Colonic mucosa (tissue), 4 donors: ENCODE results near the gene CXADR. TPM values are rescaled to one million over a fixed set of nuclear protein-coding genes. Genes with fewer than 3 reads are reported as not detected.

ENCODE experiments used
- DNase-seq: peaks from one replicate; pipeline ENCODE4 v3.0.0-alpha.2; 2020
- H3K27ac ChIP-seq: fragments of 200-600 bp; one replicate; pipeline ENCODE4 v1.8.0; 2021
- H3K27me3 ChIP-seq: fragments of 200-600 bp; one replicate; pipeline ENCODE4 v1.8.0; 2021
- H3K36me3 ChIP-seq: fragments of 200-600 bp; one replicate; pipeline ENCODE4 v1.8.0; 2021
- H3K4me1 ChIP-seq: fragments of 200-600 bp; one replicate; pipeline ENCODE4 v1.8.0; 2021; ENCODE audit warnings: mild to moderate bottlenecking
- H3K4me3 ChIP-seq: fragments of 200-600 bp; one replicate; pipeline ENCODE4 v1.8.0; 2021
- H3K9ac ChIP-seq, 2 donors: one replicate each; pipeline ENCODE4 v1.7.0; 2013; ENCODE audit warnings: control low read depth in 2 of 2, low read depth in 2 of 2, low read length in 2 of 2
- H3K9me3 ChIP-seq: fragments of 200-600 bp; one replicate; pipeline ENCODE4 v1.8.0; 2021
- intact Hi-C: fragments of 100-400 bp; cut with DNase I; formaldehyde crosslinking; loops from one replicate; pipeline ENCODE4 v1.14.1; 2022
- total RNA-seq, 2 donors: library from RNA; stranded (reverse); fragmentation: NEBNext Ultra II Directional in 1 of 2; extraction: Animal tissue kit (Norgen Biotek cat#: 25700) in 1 of 2; gene quantifications; one replicate each; pipeline ENCODE4 v1.2.1, GENCODE V29; 2021
- TF ChIP-seq, protein P1 (sequence below): fragments of 200-600 bp; IDR thresholded peaks from one replicate; pipeline ENCODE4 v1.8.0; 2022; ENCODE audit warnings: antibody characterized with exemption, mild to moderate bottlenecking
- donor health status: healthy.
- donor health status: DM: no; HTN: no; CAD: no.
- donor health status: DM: no; HTN: no; CAD: no.

Gene CXADR
- total RNA-seq, 2 donors from 2014 or later: 41.4 to 93.9 TPM

GRCh38 chr21:17612565-17613241 lies 99.9 kb downstream of the CXADR start, which contains the start of gene BTG3:
Gene BTG3 (minus strand): TSS chr21:17612901. CDS start chr21:17609144, 3,757 bp downstream.
- intact Hi-C loops: no loop called here

DNA sequence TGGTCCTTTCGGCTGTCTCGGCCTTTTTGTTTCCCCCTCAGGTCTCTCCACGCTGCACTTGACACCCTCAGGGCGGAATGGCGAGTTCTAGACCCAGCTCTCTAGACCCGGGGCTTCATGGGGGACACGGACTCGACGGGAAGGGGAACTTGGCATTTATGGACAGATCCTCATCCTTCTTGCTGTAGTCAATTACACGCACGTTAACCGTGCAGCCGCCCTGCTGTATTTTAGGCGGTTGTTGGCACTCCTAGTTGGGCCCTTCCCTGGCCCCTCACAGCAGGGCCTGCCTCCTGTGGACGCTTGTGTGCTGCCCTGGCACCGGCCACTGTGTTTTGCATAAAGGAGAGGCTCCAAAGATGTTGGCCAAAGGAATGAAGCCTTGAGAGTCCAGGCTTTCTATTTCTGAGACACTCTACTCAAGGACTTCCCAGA lies 100.4 kb downstream of the CXADR start:
- peak; percentile 41 for DNase-seq
- intact Hi-C loops: no loop called here
- H3K9ac ChIP-seq: peak overlapping the region; percentile 71 to 95
- H3K27me3 ChIP-seq: no peaks in the 10 kb centered on the region
- peaks cover 1% of the 10 kb centered on the region for H3K4me1 ChIP-seq
- H3K27ac ChIP-seq: peak overlapping the region; percentile 78
- no peaks in the 10 kb centered on the region for H3K9me3 ChIP-seq
- H3K4me3 ChIP-seq: peak overlapping the region; percentile 65
- TF ChIP-seq, protein P1, sequence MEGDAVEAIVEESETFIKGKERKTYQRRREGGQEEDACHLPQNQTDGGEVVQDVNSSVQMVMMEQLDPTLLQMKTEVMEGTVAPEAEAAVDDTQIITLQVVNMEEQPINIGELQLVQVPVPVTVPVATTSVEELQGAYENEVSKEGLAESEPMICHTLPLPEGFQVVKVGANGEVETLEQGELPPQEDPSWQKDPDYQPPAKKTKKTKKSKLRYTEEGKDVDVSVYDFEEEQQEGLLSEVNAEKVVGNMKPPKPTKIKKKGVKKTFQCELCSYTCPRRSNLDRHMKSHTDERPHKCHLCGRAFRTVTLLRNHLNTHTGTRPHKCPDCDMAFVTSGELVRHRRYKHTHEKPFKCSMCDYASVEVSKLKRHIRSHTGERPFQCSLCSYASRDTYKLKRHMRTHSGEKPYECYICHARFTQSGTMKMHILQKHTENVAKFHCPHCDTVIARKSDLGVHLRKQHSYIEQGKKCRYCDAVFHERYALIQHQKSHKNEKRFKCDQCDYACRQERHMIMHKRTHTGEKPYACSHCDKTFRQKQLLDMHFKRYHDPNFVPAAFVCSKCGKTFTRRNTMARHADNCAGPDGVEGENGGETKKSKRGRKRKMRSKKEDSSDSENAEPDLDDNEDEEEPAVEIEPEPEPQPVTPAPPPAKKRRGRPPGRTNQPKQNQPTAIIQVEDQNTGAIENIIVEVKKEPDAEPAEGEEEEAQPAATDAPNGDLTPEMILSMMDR: no peak
- H3K36me3 ChIP-seq: no peaks in the 10 kb centered on the region

More at GRCh38 chr21:17612565-17613241, 99.9 kb downstream of the CXADR start, which contains the start of gene BTG3:
- Histone ChIP-seq H3K9ac (peak within 1 kb of the TSS; percentile 89 to 95), H3K9me3 (no peaks in the 10 kb centered on the region), H3K4me3 (peak within 1 kb of the TSS; percentile 65), H3K27me3 (no peaks in the 10 kb centered on the region), H3K4me1 (peaks cover 5% of the 10 kb centered on the region), H3K36me3 (no peaks in the 10 kb centered on the region), H3K27ac (peak within 1 kb of the TSS; percentile 78)
- TF ChIP-seq, protein P1: no peak
- DNase-seq: peak; percentile 87

DNA sequence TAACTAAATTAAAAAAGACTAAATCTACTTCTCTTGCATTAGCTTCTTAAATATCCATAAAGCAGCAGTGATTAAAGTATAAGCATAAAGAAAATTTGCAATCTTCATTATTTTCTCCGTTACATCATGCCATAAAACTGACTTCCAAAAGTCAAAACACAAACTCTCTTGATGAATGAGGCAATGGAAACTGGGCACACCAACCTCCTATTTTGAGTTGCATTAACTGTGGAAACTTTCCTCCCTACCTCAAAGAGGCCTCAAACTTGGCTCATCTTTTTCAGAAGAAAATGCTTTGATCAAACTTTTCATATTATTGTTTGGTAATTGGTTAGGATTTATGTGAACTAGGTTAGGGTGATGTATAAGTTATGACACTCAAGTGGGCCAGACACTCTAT lies 104.0 kb downstream of the CXADR start:
- no peaks in the 10 kb centered on the region for H3K36me3 ChIP-seq
- H3K9ac ChIP-seq: no peak overlapping the region
- intact Hi-C loops: no loop called here
- no peaks in the 10 kb centered on the region for H3K9me3 ChIP-seq
- H3K27ac ChIP-seq: no peak overlapping the region
- H3K4me1 ChIP-seq: no peaks in the 10 kb centered on the region
- DNase-seq: no peak
- H3K4me3 ChIP-seq: no peak overlapping the region
- no peaks in the 10 kb centered on the region for H3K27me3 ChIP-seq
- TF ChIP-seq, protein P1: no peak

GRCh38 chr21:17622018-17622417 lies 109.2 kb downstream of the CXADR start:
- no peaks in the 10 kb centered on the region for H3K9me3 ChIP-seq
- intact Hi-C loops: no loop called here
- no peaks in the 10 kb centered on the region for H3K27me3 ChIP-seq
- H3K9ac ChIP-seq: no peak overlapping the region
- no peak overlapping the region for H3K27ac ChIP-seq
- no peak for DNase-seq
- TF ChIP-seq, protein P1: no peak
- H3K36me3 ChIP-seq: no peaks in the 10 kb centered on the region
- H3K4me1 ChIP-seq: no peaks in the 10 kb centered on the region
- H3K4me3 ChIP-seq: no peak overlapping the region

GRCh38 chr21:17631195-17631594 lies 118.4 kb downstream of the CXADR start:
- intact Hi-C loops: no loop called here
- no peaks in the 10 kb centered on the region for H3K27me3 ChIP-seq
- H3K4me1 ChIP-seq: no peaks in the 10 kb centered on the region
- no peak overlapping the region for H3K27ac ChIP-seq
- DNase-seq: no peak
- TF ChIP-seq, protein P1: no peak
- no peaks in the 10 kb centered on the region for H3K36me3 ChIP-seq
- no peak overlapping the region for H3K4me3 ChIP-seq
- no peak overlapping the region for H3K9ac ChIP-seq
- H3K9me3 ChIP-seq: no peaks in the 10 kb centered on the region
